Endodermal cell (in vitro differentiated cells): ENCODE data around the gene COL6A1. TPM values are rescaled to one million over a fixed set of nuclear protein-coding genes. Genes with fewer than 3 reads are reported as not detected.

ENCODE experiments used
- DNase-seq: peaks from one replicate; pipeline ENCODE4 v3.0.0-alpha.2; 2017
- H3K27ac ChIP-seq: 2 replicates; pipeline ENCODE4 v1.5.1; 2013; ENCODE audit warnings: mild to moderate bottlenecking, low read depth, low read length, moderate library complexity
- H3K27me3 ChIP-seq: 2 replicates; pipeline ENCODE4 v1.6.1; 2013; ENCODE audit warnings: mild to moderate bottlenecking, low read length, moderate library complexity; ENCODE audit not compliant: insufficient read depth, control insufficient read depth, poor library complexity, severe bottlenecking
- H3K36me3 ChIP-seq: 2 replicates; pipeline ENCODE4 v1.7.0; 2013; ENCODE audit warnings: mild to moderate bottlenecking, low read length, moderate library complexity; ENCODE audit not compliant: control insufficient read depth, insufficient read depth
- H3K4me1 ChIP-seq: one replicate; pipeline ENCODE4 v1.7.0; 2013; ENCODE audit warnings: low read length; ENCODE audit not compliant: control insufficient read depth, insufficient read depth
- H3K4me3 ChIP-seq: 2 replicates; pipeline ENCODE4 v1.5.1; 2013; ENCODE audit warnings: mild to moderate bottlenecking, low read length, moderate library complexity
- H3K9ac ChIP-seq: 2 replicates; pipeline ENCODE4 v1.6.1; 2013; ENCODE audit warnings: mild to moderate bottlenecking, low read length, moderate library complexity; ENCODE audit not compliant: poor library complexity, severe bottlenecking; ENCODE audit errors: extremely low read depth
- H3K9me3 ChIP-seq: 2 replicates; pipeline ENCODE4 v1.6.1; 2013; ENCODE audit warnings: mild to moderate bottlenecking, low read length, moderate library complexity; ENCODE audit not compliant: control insufficient read depth
- H3K27ac Mint-ChIP-seq: 2 replicates; pipeline ENCODE4 v1.8.0; 2020; ENCODE audit warnings: mixed read lengths
- H3K27me3 Mint-ChIP-seq: 2 replicates; pipeline ENCODE4 v1.8.0; 2021; ENCODE audit warnings: mild to moderate bottlenecking, mixed read lengths; ENCODE audit not compliant: insufficient read depth
- H3K36me3 Mint-ChIP-seq: 2 replicates; pipeline ENCODE4 v1.8.0; 2020; ENCODE audit warnings: low read depth, mixed read lengths
- H3K4me1 Mint-ChIP-seq: 2 replicates; pipeline ENCODE4 v1.8.0; 2020; ENCODE audit warnings: mixed read lengths
- H3K4me3 Mint-ChIP-seq: 2 replicates; pipeline ENCODE4 v1.8.0; 2020; ENCODE audit warnings: mild to moderate bottlenecking, moderate library complexity, mixed read lengths
- H3K9me3 Mint-ChIP-seq: 2 replicates; pipeline ENCODE4 v1.8.0; 2020; ENCODE audit warnings: mild to moderate bottlenecking, mixed read lengths
- CTCF ChIP-seq: fragments of 200-600 bp; sonication (generic); conservative IDR thresholded peaks from 2 replicates; pipeline ENCODE4 v1.5.0; 2021; ENCODE audit warnings: antibody characterized with exemption, mild to moderate bottlenecking
- WGBS, 2 experiments: methylation state at CpG; one replicate each; pipeline versions ENCODE4 v1.1.5 to v1.1.7; 2013; ENCODE audit warnings: missing lambda C conversion rate in 2 of 2, mixed read lengths in 1 of 2; ENCODE audit not compliant: insufficient coverage in 1 of 2, insufficient read length in 1 of 2; 5-methylcytosine and 5-hydroxymethylcytosine counted together
- total RNA-seq, 2 donors: library from RNA; stranded (reverse); fragmentation: NEBNext Ultra II Directional in 1 of 2; extraction: Animal tissue kit (Norgen Biotek cat#: 25700) in 1 of 2; gene quantifications; 2 replicates in 1 of 2; 3 replicates in 1 of 2; pipeline ENCODE4 v1.2.1, GENCODE V29; 2021

The COL6A1 gene
- total RNA-seq, 2 donors from 2014 or later = 232 to 407 TPM

- DNase-seq = peak; percentile 56
- no peak overlapping the region for H3K4me3 ChIP-seq
- H3K9me3 ChIP-seq = no peaks in the 10 kb centered on the region
- Mint-ChIP-seq H3K27me3 (peaks cover 4% of the 10 kb centered on the region), H3K4me3 (no peak overlapping the region), H3K27ac (no peak overlapping the region), H3K4me1 (peaks cover 4% of the 10 kb centered on the region), H3K36me3 (no peaks in the 10 kb centered on the region), H3K9me3 (peaks cover 3% of the 10 kb centered on the region)
- H3K9ac ChIP-seq = no peak overlapping the region
- H3K36me3 ChIP-seq = no peaks in the 10 kb centered on the region
- 91 to 94% methylated on average over 10 to 23 of the region's 23 CpGs for WGBS, 2 experiments
- TF ChIP-seq CTCF = no peak
- no peak overlapping the region for H3K27ac ChIP-seq
- H3K4me1 ChIP-seq = no peaks in the 10 kb centered on the region
- H3K27me3 ChIP-seq = no peaks in the 10 kb centered on the region
Observed at GRCh38 chr21:46038871-46039397, 57.4 kb downstream of the COL6A1 start.

GRCh38 chr21:46039891-46040660 is 58.5 kb downstream of the COL6A1 start:
- 95 to 99% methylated on average over 15 to 31 of the region's 31 CpGs for WGBS, 2 experiments
- Histone ChIP-seq H3K9ac (no peak overlapping the region), H3K4me1 (no peaks in the 10 kb centered on the region), H3K4me3 (no peak overlapping the region), H3K27ac (no peak overlapping the region), H3K9me3 (no peaks in the 10 kb centered on the region), H3K27me3 (no peaks in the 10 kb centered on the region), H3K36me3 (no peaks in the 10 kb centered on the region)
- TF ChIP-seq CTCF = no peak
- Mint-ChIP-seq H3K9me3 (peaks cover 7% of the 10 kb centered on the region), H3K4me3 (no peak overlapping the region), H3K27ac (no peak overlapping the region), H3K36me3 (no peaks in the 10 kb centered on the region), H3K4me1 (peaks cover 4% of the 10 kb centered on the region), H3K27me3 (peaks cover 4% of the 10 kb centered on the region)
- DNase-seq = no peak

- Mint-ChIP-seq H3K27me3 (peaks cover 4% of the 10 kb centered on the region), H3K4me3 (no peak overlapping the region), H3K4me1 (peaks cover 4% of the 10 kb centered on the region), H3K9me3 (peaks cover 7% of the 10 kb centered on the region), H3K36me3 (no peaks in the 10 kb centered on the region), H3K27ac (no peak overlapping the region)
- H3K4me3 ChIP-seq = no peak overlapping the region
- H3K27ac ChIP-seq = no peak overlapping the region
- no peak for TF ChIP-seq CTCF
- DNase-seq = no peak
- no peak overlapping the region for H3K9ac ChIP-seq
- H3K4me1 ChIP-seq = no peaks in the 10 kb centered on the region
- no peaks in the 10 kb centered on the region for H3K9me3 ChIP-seq
- no peaks in the 10 kb centered on the region for H3K27me3 ChIP-seq
- no peaks in the 10 kb centered on the region for H3K36me3 ChIP-seq
- 93 to 94% methylated on average over 8 to 10 of the region's 10 CpGs for WGBS, 2 experiments
Observed at GRCh38 chr21:46040707-46041106, 59.1 kb downstream of the COL6A1 start.
